WTC11 (cell line): ENCODE results near the gene OXSM. TPM values are rescaled to one million over a fixed set of nuclear protein-coding genes. Genes with fewer than 3 reads are reported as not detected.

Experiments
- ATAC-seq: fragments of 200-7000 bp; cut with Tn5 transposase; 2 replicates; pipeline ENCODE4 v1.10.0; 2021; ENCODE audit warnings: mild to moderate bottlenecking, moderate library complexity
- CTCF ChIA-PET: fragments of 300-600 bp; sonication (Branson Sonifier 250); formaldehyde crosslinking; loops from one replicate; lab custom pipeline; 2021; ENCODE audit warnings: antibody characterized with exemption; lab: Charles Lee
- POLR2A ChIA-PET: fragments of 350-600 bp; sonication (Branson Sonifier 250); formaldehyde crosslinking; loops from one replicate; lab custom pipeline; 2021; ENCODE audit warnings: antibody characterized with exemption; lab: Charles Lee
- DNase-seq: peaks from one replicate; pipeline ENCODE4 v3.0.0; 2021; ENCODE audit warnings: low spot score
- H3K27ac Mint-ChIP-seq: 2 replicates; pipeline ENCODE4 v1.8.0; 2021; ENCODE audit warnings: mixed read lengths
- H3K27me3 Mint-ChIP-seq: 2 replicates; pipeline ENCODE4 v1.8.0; 2021; ENCODE audit warnings: low read depth, mild to moderate bottlenecking, moderate library complexity, mixed read lengths
- H3K36me3 Mint-ChIP-seq: 2 replicates; pipeline ENCODE4 v1.8.0; 2021; ENCODE audit warnings: mixed read lengths
- H3K4me1 Mint-ChIP-seq: 2 replicates; pipeline ENCODE4 v1.8.0; 2022; ENCODE audit warnings: mixed read lengths
- H3K4me3 Mint-ChIP-seq: 2 replicates; pipeline ENCODE4 v1.8.0; 2021; ENCODE audit warnings: mild to moderate bottlenecking, moderate library complexity, mixed read lengths
- H3K9me3 Mint-ChIP-seq: 2 replicates; pipeline ENCODE4 v1.8.0; 2021; ENCODE audit warnings: mixed read lengths
- CDX4 ChIP-seq: fragments of 250-450 bp; sonication (Bioruptor Pico); IDR thresholded peaks from 2 replicates; pipeline ENCODE4 v1.9.0; 2021; ENCODE audit warnings: moderate library complexity, mild to moderate bottlenecking, inconsistent platforms, borderline replicate concordance
- E2F4 ChIP-seq: sonication (generic); formaldehyde crosslinking; IDR thresholded peaks from 2 replicates; pipeline ENCODE4 v1.8.1; 2022; ENCODE audit warnings: low read depth, mild to moderate bottlenecking, moderate library complexity, missing genetic modification reagents, borderline replicate concordance
- E2F5 ChIP-seq: sonication (generic); formaldehyde crosslinking; IDR thresholded peaks from 2 replicates; pipeline ENCODE4 v1.8.1; 2022; ENCODE audit warnings: mild to moderate bottlenecking, moderate library complexity, missing genetic modification reagents
- EMX1 ChIP-seq: fragments of 250-450 bp; sonication (Bioruptor Pico); IDR thresholded peaks from 2 replicates; pipeline ENCODE4 v1.8.0; 2021; ENCODE audit warnings: mild to moderate bottlenecking
- ETV6 ChIP-seq: sonication (generic); formaldehyde crosslinking; IDR thresholded peaks from 2 replicates; pipeline ENCODE4 v1.8.1; 2022; ENCODE audit warnings: mild to moderate bottlenecking, missing genetic modification reagents
- FOXP1 ChIP-seq: sonication (generic); formaldehyde crosslinking; IDR thresholded peaks from 2 replicates; pipeline ENCODE4 v1.8.0; 2022; ENCODE audit warnings: missing genetic modification reagents, mild to moderate bottlenecking, moderate library complexity, borderline replicate concordance
- GRHL2 ChIP-seq: fragments of 250-450 bp; sonication (Bioruptor Pico); IDR thresholded peaks from 2 replicates; pipeline ENCODE4 v1.8.0; 2022; ENCODE audit warnings: mild to moderate bottlenecking, moderate library complexity; ENCODE audit not compliant: insufficient replicate concordance, severe bottlenecking
- GTF2I ChIP-seq: fragments of 250-450 bp; sonication (Bioruptor Pico); conservative IDR thresholded peaks from 2 replicates; pipeline ENCODE4 v1.4.0; 2021; ENCODE audit warnings: mild to moderate bottlenecking
- IRF2 ChIP-seq: sonication (generic); formaldehyde crosslinking; IDR thresholded peaks from 2 replicates; pipeline ENCODE4 v1.8.0; 2022; ENCODE audit warnings: low read depth, missing genetic modification reagents, borderline replicate concordance
- JAZF1 ChIP-seq: fragments of 250-450 bp; sonication (Bioruptor Pico); IDR thresholded peaks from 2 replicates; pipeline ENCODE4 v1.9.0; 2021; ENCODE audit warnings: moderate library complexity, mild to moderate bottlenecking, inconsistent platforms
- MLX ChIP-seq: sonication (generic); formaldehyde crosslinking; IDR thresholded peaks from 2 replicates; pipeline ENCODE4 v1.8.1; 2023; ENCODE audit warnings: mild to moderate bottlenecking, missing genetic modification reagents, moderate library complexity
- NFE2L1 ChIP-seq: sonication (generic); formaldehyde crosslinking; IDR thresholded peaks from 2 replicates; pipeline ENCODE4 v1.8.1; 2023; ENCODE audit warnings: missing genetic modification reagents
- NR2C2 ChIP-seq: sonication (generic); formaldehyde crosslinking; IDR thresholded peaks from 2 replicates; pipeline ENCODE4 v1.8.0; 2022; ENCODE audit warnings: mild to moderate bottlenecking, missing genetic modification reagents
- NR3C1 ChIP-seq: sonication (generic); formaldehyde crosslinking; conservative IDR thresholded peaks from 2 replicates; pipeline ENCODE4 v1.8.1; 2023; ENCODE audit warnings: low read depth, mild to moderate bottlenecking, missing genetic modification reagents
- OVOL2 ChIP-seq: fragments of 250-450 bp; sonication (Bioruptor Pico); IDR thresholded peaks from 2 replicates; pipeline ENCODE4 v1.9.0; 2021; ENCODE audit warnings: mild to moderate bottlenecking, borderline replicate concordance
- SOX15 ChIP-seq: fragments of 250-450 bp; sonication (Bioruptor Pico); IDR thresholded peaks from 2 replicates; pipeline ENCODE4 v1.9.0; 2021; ENCODE audit warnings: mild to moderate bottlenecking
- STAT6 ChIP-seq: sonication (generic); formaldehyde crosslinking; conservative IDR thresholded peaks from 2 replicates; pipeline ENCODE4 v1.8.1; 2023; ENCODE audit warnings: mild to moderate bottlenecking, low read depth, missing genetic modification reagents, moderate library complexity
- TEAD1 ChIP-seq: sonication (generic); formaldehyde crosslinking; IDR thresholded peaks from 2 replicates; pipeline ENCODE4 v1.8.0; 2022; ENCODE audit warnings: mild to moderate bottlenecking, missing genetic modification reagents
- ZMAT4 ChIP-seq: fragments of 250-450 bp; sonication (Bioruptor Pico); IDR thresholded peaks from 2 replicates; pipeline ENCODE4 v1.9.0; 2021; ENCODE audit warnings: mild to moderate bottlenecking
- ZNF219 ChIP-seq: sonication (generic); formaldehyde crosslinking; IDR thresholded peaks from 2 replicates; pipeline ENCODE4 v1.8.0; 2023; ENCODE audit warnings: missing genetic modification reagents, mild to moderate bottlenecking, borderline replicate concordance
- total RNA-seq: library from RNA; stranded (reverse); gene quantifications from 3 replicates; pipeline ENCODE4 v1.2.3, GENCODE V29; 2021

Gene OXSM
- total RNA-seq, 1 experiment from 2014 or later, result 2.7 TPM

GRCh38 chr3:25830373-25831280 is 40.7 kb downstream of the OXSM start:
- Mint-ChIP-seq H3K4me1 (peaks cover 9% of the 10 kb centered on the region), H3K9me3 (peaks cover 6% of the 10 kb centered on the region), H3K4me3 (no peak overlapping the region), H3K27me3 (no peaks in the 10 kb centered on the region), H3K36me3 (no peaks in the 10 kb centered on the region)
- ChIA-PET CTCF (interaction anchor here (1.0 to 2.3 kb wide), 3 partner anchors 25 to 182 kb away, joined by 3 to 18 read pairs (median 3); no protein-coding TSS in a partner anchor), POLR2A (interaction anchor here (1.6 kb wide), 1 partner anchor 47 kb away, joined by 7 read pairs; the partner anchor contains the start of gene NGLY1)
- TF ChIP-seq GTF2I (CRISPR knock-in tag), result no peak
- no peak for TF ChIP-seq GRHL2
- TF ChIP-seq ZMAT4 (CRISPR knock-in tag), result no peak
- TF ChIP-seq JAZF1 (CRISPR knock-in tag), result no peak
- TF ChIP-seq EMX1 (CRISPR knock-in tag), result no peak
- TF ChIP-seq E2F4 (CRISPR knock-in tag), result no peak
- TF ChIP-seq CDX4 (CRISPR knock-in tag), result no peak
- TF ChIP-seq, all 79 proteins: peak for 0
- H3K27ac Mint-ChIP-seq, result no peak overlapping the region
- DNase-seq (no peak), ATAC-seq (no peak)

GRCh38 chr3:25831578-25831977 is 41.7 kb downstream of the OXSM start:
- CTCF ChIA-PET, result interaction anchor here (1.0 to 2.3 kb wide), 3 partner anchors 26 to 183 kb away, joined by 3 to 18 read pairs (median 3); no protein-coding TSS in a partner anchor
- POLR2A ChIA-PET, result interaction anchor here (1.6 kb wide), 1 partner anchor 48 kb away, joined by 7 read pairs; the partner anchor contains the start of gene NGLY1
- Mint-ChIP-seq H3K4me3 (no peak overlapping the region), H3K9me3 (peaks cover 6% of the 10 kb centered on the region), H3K27me3 (no peaks in the 10 kb centered on the region), H3K4me1 (peaks cover 9% of the 10 kb centered on the region), H3K27ac (no peak overlapping the region), H3K36me3 (no peaks in the 10 kb centered on the region)
- TF ChIP-seq TEAD1 (no peak), NFE2L1 (CRISPR knock-in tag) (no peak), NR2C2 (CRISPR knock-in tag) (no peak), ZNF219 (CRISPR knock-in tag) (no peak), MLX (CRISPR knock-in tag) (no peak), OVOL2 (CRISPR knock-in tag) (no peak), ETV6 (CRISPR knock-in tag) (no peak), E2F5 (CRISPR knock-in tag) (no peak), STAT6 (no peak), IRF2 (CRISPR knock-in tag) (no peak), CDX4 (CRISPR knock-in tag) (no peak), SOX15 (no peak), NR3C1 (CRISPR knock-in tag) (no peak), FOXP1 (CRISPR knock-in tag) (no peak)
- ATAC-seq (peak; percentile 52; the same call in 1 of the 2 replicates), DNase-seq (no peak)
